ENCODE measurements around the gene GLOD5. TPM values are rescaled to one million over a fixed set of nuclear protein-coding genes. Genes with fewer than 3 reads are reported as not detected.
A peak's percentile ranks its signal among the peaks of the same experiment; 100 is the strongest.

The GLOD5 gene
- total and polyA plus RNA-seq, 9 of the 15 experiments (the other 6 are each of a cell fraction or from before 2014, with no cell fraction given), result 0.27 to 4.4 (median 2.2) TPM

DNA sequence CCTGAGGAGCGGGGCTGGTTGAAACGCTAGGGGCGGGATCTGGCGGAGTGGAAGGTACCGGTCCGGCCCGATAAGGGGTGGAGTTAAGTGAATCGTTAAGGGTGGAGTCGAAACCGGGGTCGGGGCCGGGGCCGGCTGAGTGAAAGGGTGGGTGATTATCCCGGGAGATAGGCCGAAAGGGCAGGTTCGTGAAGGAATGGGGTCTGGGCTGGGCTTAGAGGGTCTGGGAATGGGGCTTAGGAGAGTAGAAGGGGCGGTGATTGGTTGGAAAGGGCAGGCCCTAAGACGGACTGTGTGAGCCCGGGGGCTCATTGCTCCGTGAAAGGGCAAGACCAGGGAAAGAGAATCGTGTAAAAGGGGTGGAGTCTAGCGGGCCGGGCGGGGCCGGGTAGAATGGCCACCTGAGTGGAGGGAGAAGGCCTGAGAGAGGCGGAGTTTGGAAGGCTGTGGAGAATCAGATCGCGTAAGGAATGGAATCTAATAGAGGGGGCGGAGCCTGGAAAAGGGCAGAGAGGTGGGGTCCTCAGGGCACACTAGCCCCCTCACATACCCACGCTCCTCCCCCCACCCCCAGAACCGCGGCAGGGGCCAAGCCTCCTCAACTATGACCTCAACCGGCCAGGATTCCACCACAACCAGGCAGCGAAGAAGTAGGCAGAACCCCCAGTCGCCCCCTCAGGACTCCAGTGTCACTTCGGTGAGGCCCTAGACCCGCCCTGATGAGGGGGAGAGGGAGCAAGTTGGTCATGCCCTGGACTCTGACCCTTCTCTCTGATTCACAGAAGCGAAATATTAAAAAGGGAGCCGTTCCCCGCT, 40.8 kb downstream of the GLOD5 start (continued):
- TF ChIP-seq, protein P1, sequence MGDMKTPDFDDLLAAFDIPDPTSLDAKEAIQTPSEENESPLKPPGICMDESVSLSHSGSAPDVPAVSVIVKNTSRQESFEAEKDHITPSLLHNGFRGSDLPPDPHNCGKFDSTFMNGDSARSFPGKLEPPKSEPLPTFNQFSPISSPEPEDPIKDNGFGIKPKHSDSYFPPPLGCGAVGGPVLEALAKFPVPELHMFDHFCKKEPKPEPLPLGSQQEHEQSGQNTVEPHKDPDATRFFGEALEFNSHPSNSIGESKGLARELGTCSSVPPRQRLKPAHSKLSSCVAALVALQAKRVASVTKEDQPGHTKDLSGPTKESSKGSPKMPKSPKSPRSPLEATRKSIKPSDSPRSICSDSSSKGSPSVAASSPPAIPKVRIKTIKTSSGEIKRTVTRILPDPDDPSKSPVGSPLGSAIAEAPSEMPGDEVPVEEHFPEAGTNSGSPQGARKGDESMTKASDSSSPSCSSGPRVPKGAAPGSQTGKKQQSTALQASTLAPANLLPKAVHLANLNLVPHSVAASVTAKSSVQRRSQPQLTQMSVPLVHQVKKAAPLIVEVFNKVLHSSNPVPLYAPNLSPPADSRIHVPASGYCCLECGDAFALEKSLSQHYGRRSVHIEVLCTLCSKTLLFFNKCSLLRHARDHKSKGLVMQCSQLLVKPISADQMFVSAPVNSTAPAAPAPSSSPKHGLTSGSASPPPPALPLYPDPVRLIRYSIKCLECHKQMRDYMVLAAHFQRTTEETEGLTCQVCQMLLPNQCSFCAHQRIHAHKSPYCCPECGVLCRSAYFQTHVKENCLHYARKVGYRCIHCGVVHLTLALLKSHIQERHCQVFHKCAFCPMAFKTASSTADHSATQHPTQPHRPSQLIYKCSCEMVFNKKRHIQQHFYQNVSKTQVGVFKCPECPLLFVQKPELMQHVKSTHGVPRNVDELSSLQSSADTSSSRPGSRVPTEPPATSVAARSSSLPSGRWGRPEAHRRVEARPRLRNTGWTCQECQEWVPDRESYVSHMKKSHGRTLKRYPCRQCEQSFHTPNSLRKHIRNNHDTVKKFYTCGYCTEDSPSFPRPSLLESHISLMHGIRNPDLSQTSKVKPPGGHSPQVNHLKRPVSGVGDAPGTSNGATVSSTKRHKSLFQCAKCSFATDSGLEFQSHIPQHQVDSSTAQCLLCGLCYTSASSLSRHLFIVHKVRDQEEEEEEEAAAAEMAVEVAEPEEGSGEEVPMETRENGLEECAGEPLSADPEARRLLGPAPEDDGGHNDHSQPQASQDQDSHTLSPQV (IDR thresholded peaks at IDR 0.05), result no peak
- TF ChIP-seq SMARCA5 (IDR thresholded peaks at IDR 0.05) (peak; percentile 69; the same call in 1 of the 2 replicates), TAF1 (IDR thresholded peaks at IDR 0.05; ENCODE audit: control insufficient read depth, extremely low read depth, insufficient read depth, low read length, severe bottlenecking) (peak; percentile 25), TOE1 (IDR thresholded peaks at IDR 0.05; ENCODE audit: borderline replicate concordance) (peak; percentile 65; the same call in 1 of the 2 replicates), TOE1 (CRISPR knock-in tag; IDR thresholded peaks at IDR 0.05; ENCODE audit: borderline replicate concordance, low read depth) (no peak), KLF13 (tag; IDR thresholded peaks at IDR 0.05; ENCODE audit: borderline replicate concordance, low read depth) (no peak), HDAC2 (IDR thresholded peaks at IDR 0.05) (peak; percentile 62; the same call in 1 of the 2 replicates), WHSC1 (IDR thresholded peaks at IDR 0.05; ENCODE audit: low read length) (no peak), POLR2A (conservative IDR thresholded peaks at IDR 0.05) (peak; percentile 95), TBP (optimal IDR thresholded peaks at IDR 0.05; ENCODE audit: low read depth, low read length) (peak; percentile 44), KDM5B (IDR thresholded peaks at IDR 0.05; ENCODE audit: insufficient replicate concordance, low read depth, low read length) (peak; percentile 66), ZNF655 (CRISPR knock-in tag; IDR thresholded peaks at IDR 0.05) (no peak), TCF3 (CRISPR knock-in tag; IDR thresholded peaks at IDR 0.05) (peak; percentile 7; the same call in 1 of the 2 replicates), ZNF24 (IDR thresholded peaks at IDR 0.05) (no peak), ZSCAN32 (CRISPR knock-in tag; IDR thresholded peaks at IDR 0.05) (no peak), PHB2 (IDR thresholded peaks at IDR 0.05; ENCODE audit: low read depth) (no peak), POLR2H (tag; IDR thresholded peaks at IDR 0.05; ENCODE audit: low read depth) (no peak), MAZ (CRISPR knock-in tag; conservative IDR thresholded peaks at IDR 0.05 in 1 of 2, IDR thresholded peaks at IDR 0.05 in 1 of 2) (peak; percentile 42 to 51; a peak in 2 of 4 replicates), ID3 (CRISPR knock-in tag; IDR thresholded peaks at IDR 0.05) (no peak), ID3 (tag; IDR thresholded peaks at IDR 0.05) (no peak), PKNOX1 (IDR thresholded peaks at IDR 0.05) (peak; percentile 34), MTA1 (IDR thresholded peaks at IDR 0.05; ENCODE audit: borderline replicate concordance) (peak; percentile 40; the same call in 1 of the 2 replicates)
